Erythroblast (primary cell): ENCODE results near the gene PDZD8.

ENCODE experiments used
- GATA1 ChIP-seq: IDR thresholded peaks from 2 replicates; pipeline ENCODE4 v1.6.1; 2011; ENCODE audit warnings: low read depth, mild to moderate bottlenecking, control low read depth, low read length, moderate library complexity
- POLR2A ChIP-seq: IDR thresholded peaks from 2 replicates; pipeline ENCODE4 v1.6.1; 2011; ENCODE audit warnings: mild to moderate bottlenecking, low read length

DNA sequence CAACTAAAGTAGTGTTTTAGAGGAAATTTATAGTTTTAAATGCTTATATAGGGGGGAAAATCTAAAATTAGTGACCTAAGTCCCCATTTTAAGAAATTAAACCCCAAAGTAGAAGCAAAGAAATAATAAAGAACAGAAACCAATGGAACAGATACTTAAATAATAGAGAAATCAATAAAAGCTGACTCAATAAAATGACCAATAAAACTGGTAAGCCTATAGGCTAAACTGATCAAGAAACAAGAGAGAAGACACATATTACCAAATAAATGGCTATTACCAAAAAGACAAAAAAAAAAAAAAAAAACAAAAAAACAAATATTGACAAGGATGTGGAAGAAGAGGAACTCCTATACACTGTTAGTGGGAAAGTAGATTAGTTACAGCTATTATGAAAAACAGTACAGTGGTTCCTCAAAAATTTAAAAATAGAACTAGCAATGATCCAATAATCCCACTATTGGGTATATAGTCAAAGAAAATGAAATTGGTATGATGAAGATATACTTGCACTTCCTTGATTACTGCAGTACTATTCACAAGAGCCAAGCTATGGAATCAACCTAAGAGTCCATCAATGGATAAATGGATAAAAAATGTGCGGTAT lies 81.1 kb downstream of the PDZD8 start:
- TF ChIP-seq GATA1 (no peak), POLR2A (no peak)
